Colonic mucosa (tissue), 4 donors: ENCODE results near the gene TVP23B. TPM values are rescaled to one million over a fixed set of nuclear protein-coding genes. Genes with fewer than 3 reads are reported as not detected.
A peak's percentile ranks its signal among the peaks of the same experiment; 100 is the strongest.

Experiments
- DNase-seq: peaks from one replicate; pipeline ENCODE4 v3.0.0-alpha.2; 2020
- H3K27ac ChIP-seq: fragments of 200-600 bp; one replicate; pipeline ENCODE4 v1.8.0; 2021
- H3K27me3 ChIP-seq: fragments of 200-600 bp; one replicate; pipeline ENCODE4 v1.8.0; 2021
- H3K36me3 ChIP-seq: fragments of 200-600 bp; one replicate; pipeline ENCODE4 v1.8.0; 2021
- H3K4me1 ChIP-seq: fragments of 200-600 bp; one replicate; pipeline ENCODE4 v1.8.0; 2021; ENCODE audit warnings: mild to moderate bottlenecking
- H3K4me3 ChIP-seq: fragments of 200-600 bp; one replicate; pipeline ENCODE4 v1.8.0; 2021
- H3K9ac ChIP-seq, 2 donors: one replicate each; pipeline ENCODE4 v1.7.0; 2013; ENCODE audit warnings: control low read depth in 2 of 2, low read depth in 2 of 2, low read length in 2 of 2
- H3K9me3 ChIP-seq: fragments of 200-600 bp; one replicate; pipeline ENCODE4 v1.8.0; 2021
- CTCF ChIP-seq: fragments of 200-600 bp; IDR thresholded peaks from one replicate; pipeline ENCODE4 v1.8.0; 2022; ENCODE audit warnings: antibody characterized with exemption, mild to moderate bottlenecking
- intact Hi-C: fragments of 100-400 bp; cut with DNase I; formaldehyde crosslinking; loops from one replicate; pipeline ENCODE4 v1.14.1; 2022
- total RNA-seq, 2 donors: library from RNA; stranded (reverse); fragmentation: NEBNext Ultra II Directional in 1 of 2; extraction: Animal tissue kit (Norgen Biotek cat#: 25700) in 1 of 2; gene quantifications; one replicate each; pipeline ENCODE4 v1.2.1, GENCODE V29; 2021
- donor health status: healthy.
- donor health status: DM: no; HTN: no; CAD: no.
- donor health status: DM: no; HTN: no; CAD: no.

TVP23B gene
- total RNA-seq, 2 donors from 2014 or later = 36.8 to 53.1 TPM

GRCh38 chr17:18851201-18851600, 70.2 kb downstream of the TVP23B start:
- no peak for TF ChIP-seq CTCF
- Histone ChIP-seq H3K4me1 (no peaks in the 10 kb centered on the region), H3K4me3 (no peak overlapping the region), H3K36me3 (no peaks in the 10 kb centered on the region), H3K27ac (no peak overlapping the region), H3K27me3 (no peaks in the 10 kb centered on the region), H3K9ac (no peak overlapping the region), H3K9me3 (no peaks in the 10 kb centered on the region)
- intact Hi-C loops = no loop called here
- DNase-seq = no peak

- Histone ChIP-seq H3K27me3 (no peaks in the 10 kb centered on the region), H3K4me1 (no peaks in the 10 kb centered on the region), H3K4me3 (no peak overlapping the region), H3K9me3 (no peaks in the 10 kb centered on the region), H3K36me3 (no peaks in the 10 kb centered on the region), H3K27ac (no peak overlapping the region), H3K9ac (no peak overlapping the region)
- TF ChIP-seq CTCF = no peak
- intact Hi-C loops = no loop called here
- no peak for DNase-seq
Measured at GRCh38 chr17:18854956-18855355, 74.0 kb downstream of the TVP23B start.

GRCh38 chr17:18855831-18856569, 75.0 kb downstream of the TVP23B start:
- Histone ChIP-seq H3K27ac (peak overlapping the region; percentile 51), H3K9ac (peak overlapping the region; percentile 32 to 44), H3K4me3 (peak overlapping the region; percentile 47), H3K9me3 (no peaks in the 10 kb centered on the region), H3K36me3 (no peaks in the 10 kb centered on the region), H3K4me1 (no peaks in the 10 kb centered on the region), H3K27me3 (no peaks in the 10 kb centered on the region)
- peak; percentile 95 for DNase-seq
- intact Hi-C loops = no loop called here
- TF ChIP-seq CTCF = no peak

Other genes with a start within 250 kb of the TVP23B start
- not detected for gene TBC1D28, start 136.8 kb upstream of the TVP23B start, total RNA-seq
- gene FOXO3B, start 98.9 kb upstream of the TVP23B start, total RNA-seq = 1 to 10 TPM; 3.0 TPM
- gene FBXW10, start 37.1 kb upstream of the TVP23B start, total RNA-seq = not detected
- 10 to 100 TPM; 34.8 to 35.9 TPM for gene PRPSAP2, start 76.9 kb downstream of the TVP23B start, total RNA-seq
- gene SLC5A10, start 171.0 kb downstream of the TVP23B start, total RNA-seq = under 1 TPM in 1 of 2 donors, not detected in 1; 0.16 TPM
- 10 to 100 TPM; 24.4 to 24.8 TPM for gene FAM83G, start 223.6 kb downstream of the TVP23B start, total RNA-seq